Measurements from ENCODE around the gene CCDC122.

CCDC122 gene

DNA sequence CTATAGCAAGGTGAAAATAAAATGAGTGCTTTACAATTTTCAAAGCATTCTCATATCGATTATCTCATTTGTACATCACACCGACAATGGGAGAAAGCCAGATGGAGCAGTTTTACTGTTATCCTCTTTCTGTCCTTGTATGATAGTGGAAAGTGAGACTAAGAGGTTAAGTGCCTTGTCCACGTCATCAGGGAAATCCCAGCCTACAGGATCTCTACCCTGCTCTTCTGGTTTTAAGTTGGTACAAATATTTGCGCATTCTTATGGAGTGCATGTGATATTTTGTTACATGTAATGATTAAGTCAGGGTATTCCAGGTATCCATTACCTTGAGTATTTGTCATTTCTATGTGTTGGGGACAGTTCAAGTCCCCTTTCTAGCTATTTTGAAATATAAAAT, 80.3 kb downstream of the CCDC122 start:
- DNase-seq = no peak

GRCh38 chr13:43797869-43798268, 81.7 kb downstream of the CCDC122 start:
- no peak for DNase-seq

- no peak for DNase-seq
These were observed 82.4 kb downstream of the CCDC122 start for GRCh38 chr13:43797159-43797558.

DNA sequence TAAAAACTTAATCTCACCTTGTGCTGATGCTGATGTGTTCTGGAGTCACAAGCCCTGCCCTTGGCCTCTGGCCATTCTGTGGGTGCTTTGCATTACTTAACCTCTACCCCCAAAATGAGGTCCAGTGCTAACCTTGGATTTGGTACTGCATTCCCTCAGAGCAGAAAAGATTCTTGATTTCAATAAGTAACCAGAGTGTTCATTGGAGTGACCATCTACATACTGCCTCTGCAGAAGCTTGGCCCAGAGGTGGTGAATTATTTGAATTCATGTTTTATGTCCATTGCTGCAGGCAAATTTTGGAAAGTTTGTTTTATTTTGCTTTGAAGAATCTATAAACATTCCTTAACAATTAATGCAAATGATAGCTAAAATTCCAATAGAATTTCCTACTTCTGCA, 85.1 kb downstream of the CCDC122 start:
- DNase-seq = no peak

DNA sequence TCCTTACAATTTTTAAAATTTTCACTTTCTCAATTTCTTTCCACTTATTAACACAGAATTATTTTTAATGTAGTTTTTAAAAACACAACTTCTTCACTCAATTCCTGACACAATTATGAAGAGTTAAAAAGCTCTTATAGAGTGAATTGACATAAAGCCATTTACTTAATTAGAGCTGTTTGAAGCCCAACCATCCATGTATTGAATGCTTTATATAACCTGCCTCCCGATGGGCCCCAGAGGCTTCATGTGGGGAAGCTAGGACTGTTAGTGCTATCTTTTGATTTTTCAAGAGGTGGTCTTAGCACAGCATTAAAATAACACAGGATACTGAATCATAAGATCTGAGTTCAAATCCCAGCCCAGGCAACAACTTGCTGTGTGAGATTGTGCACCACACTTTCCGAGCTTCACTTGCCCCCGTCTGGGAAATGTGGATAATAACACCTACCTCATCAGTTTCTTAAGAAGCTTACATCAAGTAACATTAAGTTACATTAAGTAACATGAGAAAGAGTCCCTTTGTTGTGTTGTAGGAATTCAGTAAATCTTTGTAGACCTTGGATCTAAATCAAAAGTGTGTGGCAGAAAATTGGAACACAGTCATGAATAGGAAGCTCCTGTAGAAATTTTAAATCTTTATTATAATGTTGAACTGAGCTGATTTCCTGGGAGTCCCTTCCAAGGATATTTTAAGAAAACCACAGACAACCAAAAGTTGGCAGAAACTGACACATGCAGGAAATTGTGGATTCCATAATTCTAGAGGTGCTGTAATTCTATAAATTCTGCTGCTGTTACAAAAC, 87.3 kb downstream of the CCDC122 start:
- no peak for DNase-seq

GRCh38 chr13:43787997-43788396, 91.5 kb downstream of the CCDC122 start:
- no peak for DNase-seq

DNA sequence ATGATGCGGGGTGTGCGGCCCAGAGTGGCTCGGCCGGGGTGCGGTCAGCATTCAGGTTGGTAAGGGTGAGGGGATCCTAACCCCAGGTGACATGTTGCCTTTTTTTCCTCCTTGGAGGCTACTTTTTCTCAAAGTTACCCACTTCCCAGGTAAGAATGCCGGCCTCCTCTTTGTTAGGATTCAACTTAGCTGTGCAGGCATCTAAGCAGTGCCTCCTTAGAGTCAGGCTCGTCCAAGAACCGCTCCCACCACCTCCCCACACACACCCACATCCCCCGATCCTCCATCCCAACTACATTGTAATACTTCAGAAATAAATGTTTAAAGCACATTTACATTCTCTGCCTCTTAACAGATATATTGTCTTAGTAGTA, 92.0 kb downstream of the CCDC122 start:
- DNase-seq = no peak

DNA sequence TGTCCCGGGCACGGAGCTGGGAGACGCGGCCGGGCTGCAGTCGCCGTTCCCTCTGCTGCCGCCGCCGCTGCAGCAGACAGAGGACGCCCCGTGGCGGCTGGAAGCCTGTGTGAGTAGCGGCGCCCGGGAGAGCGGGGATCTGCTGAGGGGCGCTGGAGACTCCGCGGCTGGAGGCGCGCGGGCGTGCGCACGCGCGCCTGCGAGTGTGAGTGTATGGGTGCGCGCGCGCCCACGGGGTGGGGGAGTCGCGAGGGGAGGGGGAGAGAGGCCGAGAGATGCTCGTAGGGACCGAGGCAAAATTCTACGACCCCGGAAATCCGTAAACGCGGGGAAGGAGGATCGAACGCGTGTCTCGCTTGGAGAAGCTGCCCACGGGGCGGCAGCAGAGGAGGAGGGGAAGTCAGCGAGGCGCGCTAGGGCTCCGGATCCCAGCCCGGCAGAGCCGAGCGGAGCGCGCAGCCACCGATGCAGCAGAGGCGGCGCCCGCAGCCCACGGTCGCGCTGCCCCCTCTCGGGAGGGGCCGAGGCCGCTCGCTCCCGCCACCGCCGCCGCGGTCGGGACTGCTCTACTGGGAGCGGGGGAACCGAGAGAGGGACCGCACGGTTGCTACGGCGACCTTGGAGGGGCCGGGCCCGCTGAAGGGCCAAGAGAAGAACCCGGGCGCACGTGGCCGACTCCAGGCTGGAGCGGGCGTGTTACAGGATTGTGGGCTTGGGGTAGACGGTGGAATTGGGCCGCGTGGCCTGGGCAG, 92.6 kb downstream of the CCDC122 start, which contains the start of gene ENOX1:
Gene ENOX1 (minus strand): TSS at position 207 of the 752 bp plus-strand sequence.
- DNase-seq = peak; percentile 12

DNA sequence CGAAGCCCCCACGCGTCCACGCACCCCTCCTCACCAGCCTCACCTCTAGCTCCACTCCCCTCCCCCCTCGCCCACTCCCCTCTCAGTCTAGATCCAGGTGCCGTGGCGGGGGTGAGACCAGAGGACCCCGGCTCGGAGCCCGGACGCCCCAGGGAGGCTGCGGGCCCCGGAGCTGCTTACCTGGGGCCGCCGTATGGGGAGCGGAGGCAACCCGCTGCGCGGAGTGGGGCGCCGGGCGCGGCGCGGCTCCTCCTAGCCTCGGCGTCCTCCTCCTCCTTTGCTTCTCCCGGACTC, 93.1 kb downstream of the CCDC122 start:
- no peak for DNase-seq

Data from CD4-positive, alpha-beta T cell treated with Interleukin-21 for 1 hour (primary cell).